Measurements from ENCODE around the gene EPSTI1. TPM values are rescaled to one million over a fixed set of nuclear protein-coding genes. Genes with fewer than 3 reads are reported as not detected.

Gene EPSTI1
- total and polyA plus RNA-seq, 7 donors: 0.82 to 2.6 (median 1.4) TPM

DNA sequence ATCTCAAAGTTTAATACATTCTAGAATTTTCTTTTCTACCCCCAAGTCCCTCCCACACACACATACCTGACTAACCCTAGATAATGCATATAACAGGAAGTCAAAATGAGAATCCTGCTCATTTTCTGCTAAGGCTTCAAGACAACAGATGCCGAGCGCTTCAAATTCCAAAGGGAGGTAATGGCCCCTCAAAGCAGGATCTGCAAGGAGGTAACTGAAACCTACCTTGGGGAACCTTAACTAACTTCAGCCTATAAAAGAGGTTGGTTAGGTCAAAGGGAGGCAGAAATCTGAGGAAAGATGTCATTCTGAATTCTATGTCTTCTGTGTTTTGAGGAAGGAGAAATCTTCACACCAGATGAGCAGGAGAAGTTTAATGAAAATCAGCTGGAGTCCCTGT is 26.8 kb downstream of the EPSTI1 start:
- no peak overlapping the region for H3K27ac ChIP-seq
- H3K9me3 ChIP-seq: no peaks in the 10 kb centered on the region
- 72 to 100% (median 76%) methylated on average over 2 of the region's 2 CpGs for WGBS, 3 donors
- H3K4me3 ChIP-seq: no peak overlapping the region
- no peaks in the 10 kb centered on the region for H3K4me1 ChIP-seq
- no peaks in the 10 kb centered on the region for H3K36me3 ChIP-seq (ENCODE audit: insufficient read depth in 1 of 2, low read depth in 1 of 2)
- intact Hi-C loops (cut with DNase I): loop anchor here in 1 of 2 donors (10.0 kb wide), 1 partner anchor 910 kb away; the partner anchor contains the start of genes CCDC122 and LACC1
- H3K27me3 ChIP-seq (ENCODE audit: insufficient read depth in 3 of 3, low read length in 2 of 3): no peaks in the 10 kb centered on the region
- ATAC-seq (no peak), DNase-seq (no peak)
- TF ChIP-seq, protein P1, sequence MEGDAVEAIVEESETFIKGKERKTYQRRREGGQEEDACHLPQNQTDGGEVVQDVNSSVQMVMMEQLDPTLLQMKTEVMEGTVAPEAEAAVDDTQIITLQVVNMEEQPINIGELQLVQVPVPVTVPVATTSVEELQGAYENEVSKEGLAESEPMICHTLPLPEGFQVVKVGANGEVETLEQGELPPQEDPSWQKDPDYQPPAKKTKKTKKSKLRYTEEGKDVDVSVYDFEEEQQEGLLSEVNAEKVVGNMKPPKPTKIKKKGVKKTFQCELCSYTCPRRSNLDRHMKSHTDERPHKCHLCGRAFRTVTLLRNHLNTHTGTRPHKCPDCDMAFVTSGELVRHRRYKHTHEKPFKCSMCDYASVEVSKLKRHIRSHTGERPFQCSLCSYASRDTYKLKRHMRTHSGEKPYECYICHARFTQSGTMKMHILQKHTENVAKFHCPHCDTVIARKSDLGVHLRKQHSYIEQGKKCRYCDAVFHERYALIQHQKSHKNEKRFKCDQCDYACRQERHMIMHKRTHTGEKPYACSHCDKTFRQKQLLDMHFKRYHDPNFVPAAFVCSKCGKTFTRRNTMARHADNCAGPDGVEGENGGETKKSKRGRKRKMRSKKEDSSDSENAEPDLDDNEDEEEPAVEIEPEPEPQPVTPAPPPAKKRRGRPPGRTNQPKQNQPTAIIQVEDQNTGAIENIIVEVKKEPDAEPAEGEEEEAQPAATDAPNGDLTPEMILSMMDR (IDR thresholded peaks at IDR 0.05): no peak

DNA sequence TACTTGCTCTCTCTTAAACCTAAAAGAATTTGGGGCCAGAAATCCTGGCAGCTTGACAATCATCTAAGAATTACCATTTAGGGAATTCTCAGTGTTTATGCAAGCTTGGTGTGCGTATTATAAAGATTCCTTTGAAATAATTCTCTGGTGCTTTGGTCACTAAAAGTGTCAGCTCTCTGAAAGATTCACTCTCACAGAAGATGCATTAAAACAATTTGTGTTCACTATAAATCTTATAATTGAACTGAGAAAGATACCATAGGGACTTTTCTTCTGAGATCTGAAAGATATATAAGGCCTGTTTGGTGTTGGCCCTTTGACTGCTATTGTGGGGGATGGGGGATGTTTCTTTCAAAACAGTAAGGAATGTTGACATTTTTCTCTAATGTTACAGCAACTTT is 27.3 kb downstream of the EPSTI1 start:
- DNase-seq (no peak), ATAC-seq (no peak)
- Histone ChIP-seq H3K36me3 (ENCODE audit: insufficient read depth in 1 of 2, low read depth in 1 of 2) (no peaks in the 10 kb centered on the region), H3K27me3 (ENCODE audit: insufficient read depth in 3 of 3, low read length in 2 of 3) (no peaks in the 10 kb centered on the region), H3K4me3 (no peak overlapping the region), H3K4me1 (no peaks in the 10 kb centered on the region), H3K9me3 (no peaks in the 10 kb centered on the region), H3K27ac (no peak overlapping the region)
- TF ChIP-seq, protein P1 (IDR thresholded peaks at IDR 0.05): no peak
- 89 to 97% (median 95%) methylated on average over 1 of the region's 1 CpG for WGBS, 3 donors
- intact Hi-C loops (cut with DNase I): loop anchor here in 1 of 2 donors (10.0 kb wide), 1 partner anchor 910 kb away; the partner anchor contains the start of genes CCDC122 and LACC1

DNA sequence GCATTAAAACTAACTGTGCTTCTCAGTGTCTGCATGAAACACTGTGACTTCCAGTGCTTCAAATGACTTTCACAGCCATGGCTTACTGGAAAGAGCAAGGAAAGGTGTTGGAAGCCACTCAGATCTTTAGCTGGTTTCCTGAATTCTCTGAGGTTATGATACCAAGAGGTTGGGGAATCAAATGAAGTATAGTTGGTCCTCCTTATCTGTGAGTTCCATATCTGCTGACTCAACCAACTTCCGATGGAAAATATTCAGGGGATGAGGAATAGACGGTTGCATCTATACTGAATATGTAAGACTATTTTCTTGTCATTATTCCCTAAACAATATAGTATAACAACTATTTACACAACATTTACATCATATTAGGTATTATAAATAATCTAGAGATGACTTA is 32.4 kb downstream of the EPSTI1 start:
- DNase-seq: no peak
- no peaks in the 10 kb centered on the region for H3K9me3 ChIP-seq
- ATAC-seq: no peak
- H3K27me3 ChIP-seq (ENCODE audit: insufficient read depth in 3 of 3, low read length in 2 of 3): no peaks in the 10 kb centered on the region
- no peaks in the 10 kb centered on the region for H3K4me1 ChIP-seq
- no peak overlapping the region for H3K27ac ChIP-seq
- 90 to 97% (median 91%) methylated on average over 2 of the region's 2 CpGs for WGBS, 3 donors
- TF ChIP-seq, protein P1 (IDR thresholded peaks at IDR 0.05): no peak
- H3K36me3 ChIP-seq (ENCODE audit: insufficient read depth in 1 of 2, low read depth in 1 of 2): no peaks in the 10 kb centered on the region
- no peak overlapping the region for H3K4me3 ChIP-seq
- intact Hi-C loops (cut with DNase I): loop anchor here in 1 of 2 donors (10.0 kb wide), 1 partner anchor 915 kb away; the partner anchor contains the start of genes CCDC122 and LACC1

DNA sequence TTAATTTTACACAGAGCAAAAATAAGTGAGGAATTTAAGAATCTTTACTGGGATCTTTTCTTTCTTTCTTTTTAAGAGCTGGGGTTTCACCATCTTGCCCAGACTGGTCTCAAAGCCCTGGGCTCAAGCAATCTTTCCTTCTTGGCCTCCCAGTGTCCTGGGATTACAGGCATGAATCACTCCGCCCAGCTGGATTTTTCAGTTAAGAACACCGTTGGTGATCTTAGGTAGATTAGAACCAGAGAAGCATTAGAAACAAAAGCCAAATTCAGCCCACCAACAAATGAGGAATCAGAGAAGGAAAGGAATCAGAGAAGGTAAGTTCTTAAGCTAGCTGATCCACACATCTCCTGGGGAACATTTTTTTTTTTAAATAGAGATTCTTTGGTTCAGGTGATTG is 34.2 kb downstream of the EPSTI1 start:
- no peak overlapping the region for H3K27ac ChIP-seq
- no peaks in the 10 kb centered on the region for H3K4me1 ChIP-seq
- no peaks in the 10 kb centered on the region for H3K27me3 ChIP-seq (ENCODE audit: insufficient read depth in 3 of 3, low read length in 2 of 3)
- H3K36me3 ChIP-seq (ENCODE audit: insufficient read depth in 1 of 2, low read depth in 1 of 2): no peaks in the 10 kb centered on the region
- WGBS, 3 donors: 62 to 77% (median 72%) methylated on average over 2 of the region's 2 CpGs
- no peaks in the 10 kb centered on the region for H3K9me3 ChIP-seq
- no peak for ATAC-seq
- intact Hi-C loops (cut with DNase I): no loop called here
- TF ChIP-seq, protein P1 (IDR thresholded peaks at IDR 0.05): no peak
- DNase-seq: no peak
- H3K4me3 ChIP-seq: no peak overlapping the region

DNA sequence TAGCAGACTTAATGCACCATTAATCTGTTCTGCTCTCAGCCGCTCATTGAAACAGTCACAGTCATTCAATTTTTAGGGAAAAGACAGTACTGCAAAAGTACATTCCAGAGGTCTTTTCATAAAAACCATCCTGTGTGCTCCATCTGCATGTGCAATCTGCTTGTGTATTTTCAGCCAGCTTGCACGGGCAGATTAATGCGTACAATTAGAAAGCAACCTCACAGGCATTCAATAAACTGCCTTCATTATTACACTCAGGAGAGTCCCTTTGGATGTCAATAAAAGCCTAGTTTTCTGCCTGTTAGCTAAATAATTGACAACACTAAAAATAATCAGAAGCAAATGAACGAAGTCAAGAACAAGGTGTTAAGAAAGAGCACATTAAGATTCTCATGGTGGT is 41.9 kb downstream of the EPSTI1 start:
- WGBS, 3 donors: 32 to 52% (median 32%) methylated on average over 4 of the region's 4 CpGs
- no peak overlapping the region for H3K4me3 ChIP-seq
- intact Hi-C loops (cut with DNase I): no loop called here
- H3K27me3 ChIP-seq (ENCODE audit: insufficient read depth in 3 of 3, low read length in 2 of 3): no peaks in the 10 kb centered on the region
- ATAC-seq (no peak), DNase-seq (no peak)
- H3K36me3 ChIP-seq (ENCODE audit: insufficient read depth in 1 of 2, low read depth in 1 of 2): peaks cover 0 to 2% of the 10 kb centered on the region in 2 donors
- TF ChIP-seq, protein P1 (IDR thresholded peaks at IDR 0.05): no peak
- H3K4me1 ChIP-seq: no peaks in the 10 kb centered on the region
- no peak overlapping the region for H3K27ac ChIP-seq
- no peaks in the 10 kb centered on the region for H3K9me3 ChIP-seq

Data from psoas muscle (tissue), 8 donors.